ENCODE results near the gene TSHB.
A peak's percentile ranks its signal among the peaks of the same experiment; 100 is the strongest.

Gene TSHB

GRCh38 chr1:115062542-115063004 lies 32.9 kb downstream of the TSHB start:
- no peak for DNase-seq

GRCh38 chr1:115063228-115063901 lies 33.7 kb downstream of the TSHB start:
- no peak for DNase-seq

GRCh38 chr1:115064461-115064860 lies 34.8 kb downstream of the TSHB start:
- DNase-seq = no peak

- no peak for DNase-seq
These were observed 35.4 kb downstream of the TSHB start for GRCh38 chr1:115065021-115065420.

- no peak for DNase-seq
These were observed 37.7 kb downstream of the TSHB start for GRCh38 chr1:115067161-115067859.

- DNase-seq = peak; percentile 16
These were observed 39.4 kb downstream of the TSHB start for GRCh38 chr1:115068826-115069585.

- no peak for DNase-seq
These were observed 40.2 kb downstream of the TSHB start for GRCh38 chr1:115069659-115070308.

GRCh38 chr1:115071012-115071664 lies 41.5 kb downstream of the TSHB start:
- DNase-seq = no peak

- DNase-seq = no peak
These were observed 43.9 kb downstream of the TSHB start for GRCh38 chr1:115073298-115074087.

- no peak for DNase-seq
These were observed 45.4 kb downstream of the TSHB start for GRCh38 chr1:115074839-115075534.

GRCh38 chr1:115076384-115076915 lies 46.8 kb downstream of the TSHB start:
- no peak for DNase-seq

- DNase-seq = no peak
These were observed 47.8 kb downstream of the TSHB start for GRCh38 chr1:115077286-115077983.

- no peak for DNase-seq
These were observed 48.3 kb downstream of the TSHB start for GRCh38 chr1:115077984-115078330.

GRCh38 chr1:115078708-115079107 lies 49.1 kb downstream of the TSHB start:
- DNase-seq = no peak

GRCh38 chr1:115082949-115083348 lies 53.3 kb downstream of the TSHB start:
- no peak for DNase-seq
